Measurements from ENCODE around the gene CST9.

The CST9 gene

GRCh38 chr20:23585808-23586734, 19.6 kb downstream of the CST9 start:
- Histone ChIP-seq H2BK12ac (ENCODE audit: low read length) (no peak overlapping the region), H3K36me3 (replicated peaks in 1 of 2; ENCODE audit: control insufficient read depth in 2 of 2, insufficient read depth in 2 of 2, low read length in 2 of 2) (no peaks in the 10 kb centered on the region), H2BK120ac (ENCODE audit: low read depth, low read length) (no peak overlapping the region), H3K9ac (ENCODE audit: low read depth, low read length, poor library complexity) (no peak overlapping the region), H3K18ac (ENCODE audit: low read length) (peak overlapping the region; percentile 48), H2AFZ (ENCODE audit: low read length) (no peak overlapping the region), H3K79me1 (ENCODE audit: low read depth, low read length) (no peaks in the 10 kb centered on the region), H3K4me3 (ENCODE audit: low read length in 2 of 2) (no peak overlapping the region), H2AK5ac (ENCODE audit: low read depth, low read length) (no peak overlapping the region), H2BK5ac (ENCODE audit: low read length) (no peak overlapping the region), H4K8ac (ENCODE audit: low read depth, low read length) (no peak overlapping the region), H3K27ac (replicated peaks; ENCODE audit: low read length) (no peak overlapping the region), H3K27me3 (ENCODE audit: control insufficient read depth in 3 of 3, insufficient read depth in 3 of 3, low read depth in 1 of 3, low read length in 3 of 3) (peaks cover 0 to 13% (median 0%) of the 10 kb centered on the region in 3 experiments), H3K4me2 (ENCODE audit: insufficient read depth, low read length, poor library complexity, severe bottlenecking) (no peak overlapping the region), H3K4ac (ENCODE audit: low read length) (no peak overlapping the region), H3K14ac (ENCODE audit: low read length) (no peak overlapping the region), H3K4me1 (ENCODE audit: control insufficient read depth in 2 of 2, insufficient read depth in 1 of 2, low read depth in 1 of 2, low read length in 2 of 2) (peaks cover 0 to 2% of the 10 kb centered on the region in 2 donors), H3K23ac (ENCODE audit: low read depth, low read length, poor library complexity) (no peak overlapping the region), H2BK15ac (ENCODE audit: low read length) (peak overlapping the region; percentile 9), H3K9me3 (replicated peaks in 1 of 2; ENCODE audit: control insufficient read depth in 2 of 2, insufficient read depth in 1 of 2, low read depth in 1 of 2, low read length in 2 of 2) (no peaks in the 10 kb centered on the region), H4K91ac (ENCODE audit: low read depth, low read length, poor library complexity) (no peak overlapping the region)
- no peak for DNase-seq (ENCODE audit: low spot score)
- WGBS, 2 donors (ENCODE audit: extremely low coverage in 2 of 2, insufficient read length in 2 of 2, insufficient replicate concordance in 1 of 2) = no CpG with 5 or more reads among the region's 5 CpGs

- Histone ChIP-seq H3K23ac (ENCODE audit: low read depth, low read length, poor library complexity) (no peak overlapping the region), H4K91ac (ENCODE audit: low read depth, low read length, poor library complexity) (no peak overlapping the region), H4K8ac (ENCODE audit: low read depth, low read length) (no peak overlapping the region), H3K27ac (replicated peaks; ENCODE audit: low read length) (no peak overlapping the region), H2BK5ac (ENCODE audit: low read length) (no peak overlapping the region), H3K14ac (ENCODE audit: low read length) (no peak overlapping the region), H2AFZ (ENCODE audit: low read length) (no peak overlapping the region), H2AK5ac (ENCODE audit: low read depth, low read length) (no peak overlapping the region), H3K9me3 (replicated peaks in 1 of 2; ENCODE audit: control insufficient read depth in 2 of 2, insufficient read depth in 1 of 2, low read depth in 1 of 2, low read length in 2 of 2) (no peaks in the 10 kb centered on the region), H3K18ac (ENCODE audit: low read length) (no peak overlapping the region), H3K4me2 (ENCODE audit: insufficient read depth, low read length, poor library complexity, severe bottlenecking) (no peak overlapping the region), H3K27me3 (ENCODE audit: control insufficient read depth in 3 of 3, insufficient read depth in 3 of 3, low read depth in 1 of 3, low read length in 3 of 3) (peaks cover 0 to 13% (median 0%) of the 10 kb centered on the region in 3 experiments), H3K4me3 (ENCODE audit: low read length in 2 of 2) (no peak overlapping the region), H2BK12ac (ENCODE audit: low read length) (no peak overlapping the region), H3K36me3 (replicated peaks in 1 of 2; ENCODE audit: control insufficient read depth in 2 of 2, insufficient read depth in 2 of 2, low read length in 2 of 2) (no peaks in the 10 kb centered on the region), H3K79me1 (ENCODE audit: low read depth, low read length) (no peaks in the 10 kb centered on the region), H3K4ac (ENCODE audit: low read length) (no peak overlapping the region), H3K9ac (ENCODE audit: low read depth, low read length, poor library complexity) (no peak overlapping the region), H3K4me1 (ENCODE audit: control insufficient read depth in 2 of 2, insufficient read depth in 1 of 2, low read depth in 1 of 2, low read length in 2 of 2) (peaks cover 0 to 2% of the 10 kb centered on the region in 2 donors), H2BK120ac (ENCODE audit: low read depth, low read length) (no peak overlapping the region), H2BK15ac (ENCODE audit: low read length) (peak overlapping the region; percentile 9)
- no CpG with 5 or more reads among the region's 5 CpGs for WGBS, 2 donors (ENCODE audit: extremely low coverage in 2 of 2, insufficient read length in 2 of 2, insufficient replicate concordance in 1 of 2)
- DNase-seq (ENCODE audit: low spot score) = no peak
These were observed 20.3 kb downstream of the CST9 start for GRCh38 chr20:23585449-23585807.

DNA sequence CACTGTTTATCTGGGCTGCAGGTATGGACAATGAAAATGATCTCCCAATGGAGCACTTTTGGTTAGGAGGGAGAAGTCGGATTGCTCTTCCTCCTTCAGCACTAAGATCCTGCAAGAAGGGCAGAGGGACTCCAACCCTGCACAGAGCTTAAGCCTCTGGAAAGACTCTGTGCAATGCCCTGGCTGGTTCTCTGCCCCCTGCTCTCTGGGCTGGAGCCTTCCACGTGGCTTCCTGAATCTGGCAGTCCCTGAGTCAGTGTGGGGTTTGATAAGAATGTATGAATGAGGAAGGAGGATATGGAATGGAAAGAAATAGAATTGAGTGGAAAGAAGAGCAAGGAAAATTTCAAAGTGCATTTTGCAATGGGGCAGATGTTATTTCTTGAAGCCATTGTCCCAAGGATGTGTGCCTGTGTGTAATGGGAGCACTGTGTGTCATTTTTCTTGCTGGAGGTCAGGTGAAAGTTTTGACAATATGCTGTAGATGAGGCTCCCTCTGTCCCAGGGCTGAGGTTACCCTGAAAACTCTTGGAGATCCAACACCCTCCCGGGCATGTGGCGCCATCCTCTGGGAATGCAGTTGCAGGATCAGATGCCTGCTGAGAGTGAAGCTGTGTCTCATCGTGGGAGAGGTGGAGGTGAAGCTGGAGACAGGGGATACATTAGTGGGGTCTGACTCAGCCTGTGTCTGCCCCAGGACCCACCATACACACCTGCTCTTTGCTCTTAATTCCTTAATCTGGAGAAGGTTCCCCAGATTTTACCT, 21.1 kb downstream of the CST9 start:
- Histone ChIP-seq H3K4ac (ENCODE audit: low read length) (no peak overlapping the region), H3K27me3 (ENCODE audit: control insufficient read depth in 3 of 3, insufficient read depth in 3 of 3, low read depth in 1 of 3, low read length in 3 of 3) (peaks cover 0 to 13% (median 0%) of the 10 kb centered on the region in 3 experiments), H3K4me3 (ENCODE audit: low read length in 2 of 2) (no peak overlapping the region), H3K23ac (ENCODE audit: low read depth, low read length, poor library complexity) (no peak overlapping the region), H3K36me3 (replicated peaks in 1 of 2; ENCODE audit: control insufficient read depth in 2 of 2, insufficient read depth in 2 of 2, low read length in 2 of 2) (no peaks in the 10 kb centered on the region), H2AFZ (ENCODE audit: low read length) (no peak overlapping the region), H3K14ac (ENCODE audit: low read length) (no peak overlapping the region), H3K27ac (replicated peaks; ENCODE audit: low read length) (no peak overlapping the region), H2AK5ac (ENCODE audit: low read depth, low read length) (no peak overlapping the region), H2BK120ac (ENCODE audit: low read depth, low read length) (no peak overlapping the region), H4K8ac (ENCODE audit: low read depth, low read length) (no peak overlapping the region), H3K79me1 (ENCODE audit: low read depth, low read length) (no peaks in the 10 kb centered on the region), H3K18ac (ENCODE audit: low read length) (no peak overlapping the region), H3K4me1 (ENCODE audit: control insufficient read depth in 2 of 2, insufficient read depth in 1 of 2, low read depth in 1 of 2, low read length in 2 of 2) (peaks cover 0 to 2% of the 10 kb centered on the region in 2 donors), H4K91ac (ENCODE audit: low read depth, low read length, poor library complexity) (no peak overlapping the region), H2BK12ac (ENCODE audit: low read length) (no peak overlapping the region), H3K9me3 (replicated peaks in 1 of 2; ENCODE audit: control insufficient read depth in 2 of 2, insufficient read depth in 1 of 2, low read depth in 1 of 2, low read length in 2 of 2) (no peaks in the 10 kb centered on the region), H3K9ac (ENCODE audit: low read depth, low read length, poor library complexity) (no peak overlapping the region), H2BK5ac (ENCODE audit: low read length) (no peak overlapping the region), H3K4me2 (ENCODE audit: insufficient read depth, low read length, poor library complexity, severe bottlenecking) (no peak overlapping the region), H2BK15ac (ENCODE audit: low read length) (no peak overlapping the region)
- WGBS, 2 donors (ENCODE audit: extremely low coverage in 2 of 2, insufficient read length in 2 of 2, insufficient replicate concordance in 1 of 2) = no CpG with 5 or more reads among the region's 5 CpGs
- DNase-seq (ENCODE audit: low spot score) = no peak

DNA sequence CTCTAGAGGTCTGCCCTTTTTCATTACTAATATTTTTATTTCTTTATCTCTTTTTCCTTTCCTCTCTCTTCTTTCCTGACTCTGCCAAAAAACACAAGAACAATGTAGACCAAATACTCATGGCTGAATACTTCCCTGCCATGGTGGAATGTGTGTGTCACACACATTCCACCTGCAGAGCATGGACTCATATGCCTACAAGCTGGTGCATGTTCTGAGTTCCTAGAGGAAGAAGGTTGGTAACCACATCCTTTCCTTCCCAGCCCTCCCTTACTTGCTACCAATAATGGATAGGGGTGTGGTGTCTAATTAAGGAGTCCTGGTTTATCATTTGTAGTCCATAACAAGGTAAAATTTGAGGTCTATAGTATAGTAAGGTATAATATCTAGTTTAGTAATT, 22.2 kb downstream of the CST9 start:
- Histone ChIP-seq H3K36me3 (replicated peaks in 1 of 2; ENCODE audit: control insufficient read depth in 2 of 2, insufficient read depth in 2 of 2, low read length in 2 of 2) (no peaks in the 10 kb centered on the region), H3K4ac (ENCODE audit: low read length) (no peak overlapping the region), H3K27ac (replicated peaks; ENCODE audit: low read length) (no peak overlapping the region), H3K9me3 (replicated peaks in 1 of 2; ENCODE audit: control insufficient read depth in 2 of 2, insufficient read depth in 1 of 2, low read depth in 1 of 2, low read length in 2 of 2) (no peaks in the 10 kb centered on the region), H3K9ac (ENCODE audit: low read depth, low read length, poor library complexity) (no peak overlapping the region), H3K23ac (ENCODE audit: low read depth, low read length, poor library complexity) (no peak overlapping the region), H3K14ac (ENCODE audit: low read length) (no peak overlapping the region), H3K79me1 (ENCODE audit: low read depth, low read length) (no peaks in the 10 kb centered on the region), H4K91ac (ENCODE audit: low read depth, low read length, poor library complexity) (no peak overlapping the region), H2AFZ (ENCODE audit: low read length) (no peak overlapping the region), H2BK5ac (ENCODE audit: low read length) (no peak overlapping the region), H4K8ac (ENCODE audit: low read depth, low read length) (no peak overlapping the region), H3K4me2 (ENCODE audit: insufficient read depth, low read length, poor library complexity, severe bottlenecking) (no peak overlapping the region), H3K4me3 (ENCODE audit: low read length in 2 of 2) (no peak overlapping the region), H2BK12ac (ENCODE audit: low read length) (no peak overlapping the region), H2BK120ac (ENCODE audit: low read depth, low read length) (no peak overlapping the region), H3K18ac (ENCODE audit: low read length) (no peak overlapping the region), H3K4me1 (ENCODE audit: control insufficient read depth in 2 of 2, insufficient read depth in 1 of 2, low read depth in 1 of 2, low read length in 2 of 2) (peaks cover 0 to 2% of the 10 kb centered on the region in 2 donors), H3K27me3 (ENCODE audit: control insufficient read depth in 3 of 3, insufficient read depth in 3 of 3, low read depth in 1 of 3, low read length in 3 of 3) (peaks cover 0 to 13% (median 0%) of the 10 kb centered on the region in 3 experiments), H2BK15ac (ENCODE audit: low read length) (no peak overlapping the region), H2AK5ac (ENCODE audit: low read depth, low read length) (no peak overlapping the region)
- no peak for DNase-seq (ENCODE audit: low spot score)

Measured in neuronal stem cell (in vitro differentiated cells).